A172 (cell line): ENCODE data around the gene SNAP47. TPM values are rescaled to one million over a fixed set of nuclear protein-coding genes. Genes with fewer than 3 reads are reported as not detected.

Experiments used
- DNase-seq: peaks from one replicate; pipeline ENCODE4 v3.0.0-alpha.2; 2015; ENCODE audit warnings: low spot score
- total RNA-seq: library from RNA; depleted of rRNA; stranded (reverse); fragments of >200 nt; shearing (Covaris generic); gene quantifications from 2 replicates; pipeline ENCODE4 v1.2.3, GENCODE V29; 2014

The SNAP47 gene
- total RNA-seq, 1 experiment from 2014 or later: 89.0 TPM

GRCh38 chr1:227785094-227785804 is 50.0 kb downstream of the SNAP47 start:
- no peak for DNase-seq

- no peak for DNase-seq
Observed at GRCh38 chr1:227785805-227786671, 50.8 kb downstream of the SNAP47 start.

DNA sequence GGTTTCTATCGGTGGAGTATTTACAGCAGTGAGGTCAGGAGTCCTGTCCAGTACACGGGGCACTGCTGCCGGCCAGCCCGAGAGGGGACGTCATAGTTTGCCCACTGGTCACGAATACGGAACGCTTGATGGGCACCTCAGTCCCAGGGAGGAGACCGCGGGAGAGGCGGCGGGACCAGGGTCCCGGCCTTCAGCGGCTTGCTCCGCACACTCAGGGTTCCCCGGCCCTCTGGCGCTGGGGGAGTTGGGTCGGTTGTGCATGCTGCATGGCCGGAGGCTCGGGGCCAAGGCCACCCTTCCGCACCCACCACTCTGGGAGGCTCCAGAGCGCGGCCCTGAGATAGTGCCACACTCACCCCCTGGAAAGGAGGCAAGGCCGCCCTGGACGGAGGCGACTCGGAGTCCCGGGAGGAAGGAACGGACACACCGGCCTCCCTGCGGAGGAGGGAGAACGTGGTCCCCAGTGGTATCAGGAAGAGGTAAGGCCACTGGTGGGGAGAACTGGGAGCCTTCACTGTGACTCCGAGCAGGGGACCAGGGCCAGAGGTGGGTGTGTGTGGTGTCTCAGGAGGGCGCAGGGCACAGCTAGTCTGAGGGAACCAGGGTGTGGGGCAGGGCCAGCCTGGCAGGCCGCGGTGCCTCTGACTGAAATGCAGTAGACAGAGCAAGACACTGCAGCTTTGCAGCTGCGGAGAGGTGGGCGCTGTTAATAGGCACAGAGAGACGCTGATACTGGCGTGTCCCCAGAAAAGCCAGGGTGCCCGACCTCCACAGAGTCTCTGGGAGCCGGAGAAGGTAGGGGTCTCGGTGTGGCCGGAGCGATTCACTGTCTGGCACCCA is 51.7 kb downstream of the SNAP47 start:
- DNase-seq: no peak

DNA sequence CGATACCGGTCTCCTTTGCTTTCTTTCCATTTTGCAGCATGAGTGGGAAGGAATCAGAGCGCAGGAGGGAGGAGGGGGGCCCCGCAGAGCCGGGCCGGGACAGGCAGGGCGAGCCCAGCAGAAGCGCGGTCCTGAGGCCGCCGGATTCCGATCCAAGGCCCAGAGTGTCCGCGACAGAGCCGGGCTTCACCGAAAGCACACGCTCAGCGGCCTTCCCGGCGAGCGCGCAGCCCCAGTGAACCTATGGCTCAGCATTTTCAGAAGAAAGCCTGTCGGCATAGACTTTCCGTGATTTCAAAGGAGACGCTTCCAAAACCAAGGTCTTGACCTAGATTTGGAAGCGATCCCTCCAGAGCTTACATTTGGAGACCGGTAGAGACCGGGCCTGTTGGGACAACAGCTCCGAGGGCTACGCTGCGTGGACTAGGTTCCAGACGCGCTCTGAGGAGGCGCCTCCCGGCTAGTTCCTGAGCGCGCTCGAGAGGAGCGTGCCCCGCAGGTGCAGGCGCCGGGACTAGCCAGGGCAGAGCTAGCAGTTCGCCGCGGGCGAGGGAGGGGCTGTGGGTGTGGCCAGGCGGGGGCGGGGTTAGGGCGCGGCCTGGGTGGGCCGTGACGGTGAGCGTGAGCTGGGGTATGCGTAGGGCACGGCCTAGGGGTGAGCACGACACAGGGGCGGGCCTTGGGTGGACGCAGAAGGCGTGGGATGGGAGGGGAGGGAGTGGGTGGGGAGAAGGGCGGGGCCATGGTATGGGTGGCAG is 52.5 kb downstream of the SNAP47 start:
- peak; percentile 96 for DNase-seq

- peak; percentile 80 for DNase-seq
Observed at GRCh38 chr1:227788271-227789083, 53.2 kb downstream of the SNAP47 start.

- DNase-seq: no peak
Observed at GRCh38 chr1:227789084-227790033, 54.1 kb downstream of the SNAP47 start.

DNA sequence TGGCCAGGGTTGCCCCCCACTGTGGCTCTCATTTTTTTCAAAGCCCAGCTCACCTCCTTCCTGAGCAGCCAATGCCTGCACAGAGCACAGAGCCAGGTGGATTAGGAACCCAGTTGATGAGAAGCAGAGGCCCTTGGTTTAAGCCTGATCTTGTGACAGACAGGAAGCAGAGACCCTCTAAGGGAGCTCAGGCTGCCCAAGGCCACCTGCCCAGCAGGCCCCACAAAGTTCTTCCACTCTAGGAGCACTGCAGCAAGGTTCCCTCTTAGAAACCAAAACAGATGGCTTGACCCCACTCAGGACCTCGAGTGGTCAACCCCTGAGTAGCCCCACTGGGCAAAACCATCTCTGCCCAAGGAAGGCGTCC is 54.8 kb downstream of the SNAP47 start:
- DNase-seq: no peak

DNA sequence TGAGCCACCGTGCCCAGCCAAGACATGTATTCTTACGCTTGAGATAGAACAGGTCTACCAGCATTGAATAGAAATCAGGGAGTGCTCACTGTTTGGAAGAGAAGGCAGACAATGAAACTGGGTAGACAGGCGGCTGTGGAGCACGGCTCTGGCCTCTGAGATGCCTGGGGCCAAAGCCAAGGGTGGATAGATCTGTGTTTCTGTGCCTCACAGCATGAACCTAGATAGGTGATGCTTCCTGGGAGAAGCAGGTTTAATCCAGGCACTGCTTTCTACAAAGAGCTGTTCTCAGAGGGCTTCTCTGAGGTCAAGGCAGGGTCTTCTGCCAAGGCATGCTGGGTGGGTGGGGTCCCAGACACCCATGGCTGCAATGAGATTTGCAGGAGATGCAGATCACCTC is 55.6 kb downstream of the SNAP47 start:
- DNase-seq: no peak

GRCh38 chr1:227791425-227792143 is 56.3 kb downstream of the SNAP47 start:
- no peak for DNase-seq

- no peak for DNase-seq
Observed at GRCh38 chr1:227792216-227793078, 57.2 kb downstream of the SNAP47 start.

DNA sequence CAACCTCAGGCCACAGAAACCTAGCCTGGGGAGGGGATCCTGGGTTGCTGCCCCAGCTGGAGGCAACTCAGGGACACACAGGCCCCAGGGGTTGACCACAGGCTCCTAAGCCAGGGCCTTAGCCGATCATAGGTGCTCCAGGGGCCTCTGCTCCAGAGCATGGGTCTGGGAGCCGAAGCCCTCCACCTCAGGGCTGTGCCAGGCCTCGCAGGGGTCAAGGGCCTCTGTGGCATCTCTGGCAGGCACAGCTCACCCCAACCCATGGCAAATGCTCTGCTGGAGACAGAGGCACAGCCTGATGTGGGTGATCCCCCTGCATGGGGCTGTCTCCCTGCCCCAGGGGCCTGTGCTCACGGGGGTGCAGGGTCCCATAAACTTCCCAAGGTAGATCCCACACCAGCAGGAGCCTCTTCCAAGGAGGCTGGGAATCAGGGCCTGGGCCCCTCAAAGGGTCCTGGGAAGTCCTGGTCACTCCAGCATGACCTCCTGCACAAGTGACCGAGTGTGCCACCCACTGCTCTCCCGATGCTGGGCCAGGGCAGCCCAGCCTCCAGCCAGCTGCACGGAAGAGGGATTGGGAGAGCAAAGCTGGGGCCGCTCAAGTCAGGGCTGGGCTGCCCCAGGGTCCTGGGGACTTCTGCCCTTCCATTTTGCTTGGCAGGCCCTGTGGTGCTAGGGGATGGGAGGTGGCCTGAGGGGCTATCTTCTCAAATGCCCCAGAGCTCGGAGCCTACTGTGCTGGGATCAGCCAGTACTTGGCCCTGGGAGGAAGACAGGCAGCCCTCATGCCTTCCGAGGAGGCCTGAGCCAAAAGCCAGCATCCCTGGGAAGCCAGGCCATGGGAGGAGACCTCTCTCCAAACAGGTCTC is 58.1 kb downstream of the SNAP47 start:
- DNase-seq: no peak

DNA sequence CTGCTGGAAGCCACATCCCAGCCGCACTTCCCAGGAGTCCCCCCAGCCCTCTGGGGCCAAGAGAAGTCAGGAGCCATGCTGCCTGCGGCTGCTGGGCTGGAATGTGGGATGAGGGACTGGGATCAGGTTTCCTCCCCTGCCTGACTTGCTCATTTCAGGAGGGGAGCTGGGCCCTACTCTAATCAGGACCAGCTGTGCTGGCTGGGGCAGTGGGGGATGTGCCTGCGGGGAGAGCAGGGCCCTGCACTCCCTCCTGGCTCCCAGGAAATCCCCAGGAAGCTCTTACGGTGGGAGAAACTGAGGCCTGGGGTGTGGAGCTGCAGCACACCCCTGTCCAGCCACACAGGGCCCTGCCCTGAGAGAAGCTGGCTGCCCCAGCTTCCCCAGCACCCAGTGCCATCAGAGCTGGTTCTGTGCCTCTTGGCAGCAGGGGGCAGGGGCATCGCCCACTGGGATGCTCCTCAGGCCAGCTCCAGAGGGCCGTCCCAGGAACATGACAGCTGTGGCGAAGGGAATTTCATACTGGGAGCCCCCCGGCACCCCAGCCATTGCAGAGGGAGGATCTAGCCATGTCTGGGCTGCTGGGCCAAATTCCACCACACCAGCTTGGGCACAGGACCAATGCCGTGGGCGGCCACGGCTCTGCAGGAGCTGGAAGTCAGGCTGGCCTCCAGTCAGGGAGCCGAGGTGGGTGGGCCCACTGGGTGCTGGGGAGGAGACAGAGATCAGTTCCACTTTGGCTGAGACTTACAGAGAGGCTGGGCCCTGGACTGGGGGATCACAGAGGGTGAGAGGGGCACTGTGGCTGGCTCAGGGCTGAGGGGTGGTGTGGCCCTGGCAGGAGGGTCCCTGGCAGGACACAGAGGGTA is 58.9 kb downstream of the SNAP47 start:
- peak; percentile 69 for DNase-seq

DNA sequence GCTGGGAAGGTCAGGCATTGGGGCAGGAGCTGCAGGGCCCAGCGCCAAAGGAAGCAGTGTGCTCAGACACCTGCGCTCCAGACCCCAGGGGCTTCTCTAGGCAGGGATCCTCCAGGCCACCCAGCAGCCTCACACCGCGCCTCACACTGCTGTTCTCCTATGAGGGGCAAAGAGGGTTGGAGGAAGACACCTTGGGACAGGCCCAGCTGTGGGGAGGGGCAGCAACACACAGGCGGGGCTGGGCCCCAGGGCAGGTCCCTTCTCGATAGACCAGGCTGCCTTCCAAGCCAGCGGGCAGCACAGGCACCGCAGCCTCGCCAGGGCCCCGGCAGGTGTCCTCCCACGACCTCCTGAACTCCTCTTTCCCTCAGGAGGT is 59.6 kb downstream of the SNAP47 start:
- DNase-seq: peak; percentile 18

DNA sequence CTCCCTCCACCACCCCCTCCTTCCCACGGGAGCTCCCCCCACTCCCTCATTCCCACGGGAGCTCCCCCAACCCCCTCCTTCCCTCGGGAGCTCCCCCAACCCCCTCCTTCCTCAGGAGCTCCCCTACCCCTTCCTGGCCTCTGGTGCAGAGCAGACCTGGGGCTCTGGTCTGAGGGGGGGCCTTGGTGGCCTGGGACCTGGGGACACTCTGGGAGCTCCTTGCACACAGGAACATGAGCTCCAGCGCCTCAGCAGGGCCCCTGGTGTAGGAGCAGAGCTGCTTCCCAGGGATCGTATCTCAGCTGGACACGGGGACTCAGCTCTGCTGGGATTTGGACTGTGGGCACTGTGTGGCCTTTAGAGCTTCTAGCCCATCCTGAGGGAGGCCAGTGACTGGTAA is 60.5 kb downstream of the SNAP47 start:
- DNase-seq: no peak

- no peak for DNase-seq
Observed at GRCh38 chr1:227796359-227796915, 61.2 kb downstream of the SNAP47 start.

GRCh38 chr1:227797144-227797543 is 61.9 kb downstream of the SNAP47 start:
- DNase-seq: no peak
